ENCODE results near the gene TRIM6. TPM values are rescaled to one million over a fixed set of nuclear protein-coding genes. Genes with fewer than 3 reads are reported as not detected.

Gene TRIM6
- total and polyA plus RNA-seq, 10 donors: 0.72 to 6.1 (median 2.8) TPM

DNA sequence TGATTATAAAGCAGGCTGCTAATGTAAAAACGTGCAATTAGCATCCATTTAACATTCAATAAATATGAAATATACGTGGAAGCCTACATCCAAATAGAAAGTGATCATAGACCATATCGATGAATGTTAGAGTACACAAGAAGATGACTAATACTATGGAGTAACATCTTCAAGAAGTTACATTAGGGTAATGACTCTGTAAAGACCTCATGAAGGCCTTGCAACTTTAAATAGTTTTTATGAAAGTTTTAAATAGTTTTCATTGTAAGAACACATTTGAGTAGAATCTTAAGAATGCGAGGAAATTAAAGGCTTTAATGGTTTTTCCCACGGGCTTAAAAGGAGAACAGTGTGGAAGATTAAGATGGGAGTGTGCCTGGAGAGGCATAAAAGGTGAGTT lies 29.8 kb downstream of the TRIM6 start:
- Histone ChIP-seq H3K36me3 (no peaks in the 10 kb centered on the region), H3K4me1 (peaks cover 4 to 57% (median 29%) of the 10 kb centered on the region in 6 donors), H3K27me3 (replicated peaks in 1 of 7) (no peaks in the 10 kb centered on the region), H3K4me3 (peak overlapping the region in 3 of 8 donors; percentile 54 to 74 (median 66)), H3K27ac (peak overlapping the region in 3 of 8 donors; percentile 86 to 93 (median 90)), H3K9me3 (no peaks in the 10 kb centered on the region)
- TF ChIP-seq POLR2A (IDR thresholded peaks at IDR 0.05): no peak
- no peak for TF ChIP-seq POLR2AphosphoS5 (IDR thresholded peaks at IDR 0.05)
- TF ChIP-seq, protein P1, sequence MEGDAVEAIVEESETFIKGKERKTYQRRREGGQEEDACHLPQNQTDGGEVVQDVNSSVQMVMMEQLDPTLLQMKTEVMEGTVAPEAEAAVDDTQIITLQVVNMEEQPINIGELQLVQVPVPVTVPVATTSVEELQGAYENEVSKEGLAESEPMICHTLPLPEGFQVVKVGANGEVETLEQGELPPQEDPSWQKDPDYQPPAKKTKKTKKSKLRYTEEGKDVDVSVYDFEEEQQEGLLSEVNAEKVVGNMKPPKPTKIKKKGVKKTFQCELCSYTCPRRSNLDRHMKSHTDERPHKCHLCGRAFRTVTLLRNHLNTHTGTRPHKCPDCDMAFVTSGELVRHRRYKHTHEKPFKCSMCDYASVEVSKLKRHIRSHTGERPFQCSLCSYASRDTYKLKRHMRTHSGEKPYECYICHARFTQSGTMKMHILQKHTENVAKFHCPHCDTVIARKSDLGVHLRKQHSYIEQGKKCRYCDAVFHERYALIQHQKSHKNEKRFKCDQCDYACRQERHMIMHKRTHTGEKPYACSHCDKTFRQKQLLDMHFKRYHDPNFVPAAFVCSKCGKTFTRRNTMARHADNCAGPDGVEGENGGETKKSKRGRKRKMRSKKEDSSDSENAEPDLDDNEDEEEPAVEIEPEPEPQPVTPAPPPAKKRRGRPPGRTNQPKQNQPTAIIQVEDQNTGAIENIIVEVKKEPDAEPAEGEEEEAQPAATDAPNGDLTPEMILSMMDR (IDR thresholded peaks at IDR 0.05 in 8 of 11, conservative IDR thresholded peaks at IDR 0.05 in 3 of 11): no peak
- 70 to 87% (median 83%) methylated on average over 5 of the region's 5 CpGs for WGBS, 5 donors
- intact Hi-C loops (cut with DNase I; ENCODE audit: low total_unique reads): loop anchor here (10.0 kb wide), 1 partner anchor 69 kb away; no protein-coding TSS in a partner anchor
- no peak for DNase-seq

DNA sequence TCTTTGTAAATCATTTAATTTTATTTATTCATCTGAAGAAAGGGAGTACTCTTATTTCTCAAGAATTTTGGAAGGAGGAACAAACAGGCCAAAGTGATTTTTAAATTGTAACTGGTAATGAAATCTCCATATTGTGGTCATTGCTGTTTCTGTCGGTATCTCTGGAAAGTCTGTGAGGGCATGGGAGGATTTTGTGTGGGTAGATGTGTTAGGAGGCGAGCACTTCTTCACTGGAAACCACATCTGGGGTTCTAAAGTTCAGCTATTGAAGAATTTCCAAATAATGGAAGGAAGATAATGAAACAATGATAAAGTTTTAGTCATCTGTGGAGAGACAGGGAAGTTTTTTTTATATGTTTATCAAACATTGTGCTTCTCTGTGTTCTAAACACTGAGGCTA lies 35.0 kb downstream of the TRIM6 start:
- WGBS, 5 donors: 68 to 80% (median 74%) methylated on average over 2 of the region's 2 CpGs
- no peak for TF ChIP-seq POLR2AphosphoS5 (IDR thresholded peaks at IDR 0.05)
- TF ChIP-seq, protein P1 (IDR thresholded peaks at IDR 0.05 in 8 of 11, conservative IDR thresholded peaks at IDR 0.05 in 3 of 11): no peak
- no peak for TF ChIP-seq POLR2A (IDR thresholded peaks at IDR 0.05)
- H3K4me3 ChIP-seq: no peak overlapping the region
- no peaks in the 10 kb centered on the region for H3K9me3 ChIP-seq
- peaks cover 0 to 44% (median 12%) of the 10 kb centered on the region in 6 donors for H3K4me1 ChIP-seq
- H3K27ac ChIP-seq: peak overlapping the region in 4 of 8 donors; percentile 51 to 67 (median 58)
- intact Hi-C loops (cut with DNase I; ENCODE audit: low total_unique reads): no loop called here
- no peaks in the 10 kb centered on the region for H3K27me3 ChIP-seq (replicated peaks in 1 of 7)
- H3K36me3 ChIP-seq: peaks cover 0 to 44% (median 24%) of the 10 kb centered on the region in 6 donors
- DNase-seq: no peak

DNA sequence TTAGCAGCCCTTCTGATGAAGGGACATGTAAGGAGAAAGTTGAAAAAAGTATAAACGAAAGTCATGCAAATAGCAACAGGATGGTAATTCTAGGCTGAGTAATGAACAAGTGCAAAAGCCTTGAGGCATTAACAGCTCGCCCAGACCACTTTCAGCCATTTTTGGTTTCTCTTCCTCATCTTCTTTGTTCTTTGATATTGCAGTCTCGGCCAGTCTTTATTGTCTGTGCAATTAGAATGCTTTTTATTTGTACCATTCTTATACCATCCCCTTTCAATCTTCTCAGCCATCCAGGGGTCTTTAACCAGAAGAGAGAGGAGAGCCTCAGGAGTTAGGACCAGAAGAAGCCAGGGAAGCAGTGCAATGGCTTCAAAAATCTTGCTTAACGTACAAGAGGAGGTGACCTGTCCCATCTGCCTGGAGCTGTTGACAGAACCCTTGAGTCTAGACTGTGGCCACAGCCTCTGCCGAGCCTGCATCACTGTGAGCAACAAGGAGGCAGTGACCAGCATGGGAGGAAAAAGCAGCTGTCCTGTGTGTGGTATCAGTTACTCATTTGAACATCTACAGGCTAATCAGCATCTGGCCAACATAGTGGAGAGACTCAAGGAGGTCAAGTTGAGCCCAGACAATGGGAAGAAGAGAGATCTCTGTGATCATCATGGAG lies 35.7 kb downstream of the TRIM6 start:
- TF ChIP-seq POLR2A (IDR thresholded peaks at IDR 0.05) (no peak), POLR2AphosphoS5 (IDR thresholded peaks at IDR 0.05) (no peak)
- TF ChIP-seq, protein P1 (IDR thresholded peaks at IDR 0.05 in 8 of 11, conservative IDR thresholded peaks at IDR 0.05 in 3 of 11): no peak
- H3K27me3 ChIP-seq (replicated peaks in 1 of 7): no peaks in the 10 kb centered on the region
- no peaks in the 10 kb centered on the region for H3K9me3 ChIP-seq
- H3K27ac ChIP-seq: peak overlapping the region in 5 of 8 donors; percentile 51 to 67 (median 57)
- peak overlapping the region in 1 of 8 donors; percentile 1 for H3K4me3 ChIP-seq
- intact Hi-C loops (cut with DNase I; ENCODE audit: low total_unique reads): no loop called here
- no peak for DNase-seq
- peaks cover 0 to 37% (median 6%) of the 10 kb centered on the region in 6 donors for H3K4me1 ChIP-seq
- H3K36me3 ChIP-seq: peaks cover 0 to 51% (median 27%) of the 10 kb centered on the region in 6 donors
- 60 to 75% (median 66%) methylated on average over 5 of the region's 5 CpGs for WGBS, 5 donors

DNA sequence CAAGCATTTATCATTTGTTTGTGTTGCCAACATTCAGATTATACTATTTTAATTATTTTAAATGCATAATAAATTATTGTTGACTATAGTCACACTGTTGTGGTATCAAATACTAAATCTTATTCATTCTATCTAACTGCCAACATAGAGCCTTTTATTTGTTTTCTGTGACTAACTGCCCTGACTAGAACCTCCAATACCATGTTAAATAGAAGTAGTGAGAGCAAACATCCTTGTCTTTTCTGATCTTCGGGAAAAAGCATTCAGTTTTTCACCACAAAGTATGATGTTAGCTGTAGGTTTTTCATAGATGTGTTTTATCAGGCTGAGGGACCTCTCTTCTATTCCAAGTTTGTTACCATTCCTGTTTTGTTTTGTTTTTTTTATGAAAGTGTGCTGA lies 43.5 kb downstream of the TRIM6 start:
- Histone ChIP-seq H3K9me3 (peaks cover 0 to 4% (median 0%) of the 10 kb centered on the region in 8 donors), H3K4me3 (no peak overlapping the region), H3K4me1 (no peaks in the 10 kb centered on the region), H3K27me3 (replicated peaks in 1 of 7) (no peaks in the 10 kb centered on the region), H3K36me3 (peaks cover 0 to 98% (median 58%) of the 10 kb centered on the region in 6 donors), H3K27ac (no peak overlapping the region)
- 94 to 100% (median 98%) methylated on average over 1 of the region's 1 CpG for WGBS, 5 donors
- TF ChIP-seq POLR2AphosphoS5 (IDR thresholded peaks at IDR 0.05) (no peak), POLR2A (IDR thresholded peaks at IDR 0.05) (no peak)
- TF ChIP-seq, protein P1 (IDR thresholded peaks at IDR 0.05 in 8 of 11, conservative IDR thresholded peaks at IDR 0.05 in 3 of 11): no peak
- DNase-seq: no peak
- intact Hi-C loops (cut with DNase I; ENCODE audit: low total_unique reads): no loop called here
